Activated CD8-positive, alpha-beta memory T cell treated with anti-CD3 and anti-CD28 coated beads for 4 hours (primary cell): ENCODE results near the gene FN3K.
A peak's percentile ranks its signal among the peaks of the same experiment; 100 is the strongest.
"Not testable (repeated sequence)": the region's sequence is repeated elsewhere in the genome, so short reads cannot be mapped to it uniquely, and the experiment has no call there.

Source experiments
- DNase-seq, 2 donors: peaks; one replicate each; pipeline ENCODE4 v3.0.0-alpha.2; 2020; ENCODE audit warnings: low read depth in 2 of 2

Gene FN3K

DNA sequence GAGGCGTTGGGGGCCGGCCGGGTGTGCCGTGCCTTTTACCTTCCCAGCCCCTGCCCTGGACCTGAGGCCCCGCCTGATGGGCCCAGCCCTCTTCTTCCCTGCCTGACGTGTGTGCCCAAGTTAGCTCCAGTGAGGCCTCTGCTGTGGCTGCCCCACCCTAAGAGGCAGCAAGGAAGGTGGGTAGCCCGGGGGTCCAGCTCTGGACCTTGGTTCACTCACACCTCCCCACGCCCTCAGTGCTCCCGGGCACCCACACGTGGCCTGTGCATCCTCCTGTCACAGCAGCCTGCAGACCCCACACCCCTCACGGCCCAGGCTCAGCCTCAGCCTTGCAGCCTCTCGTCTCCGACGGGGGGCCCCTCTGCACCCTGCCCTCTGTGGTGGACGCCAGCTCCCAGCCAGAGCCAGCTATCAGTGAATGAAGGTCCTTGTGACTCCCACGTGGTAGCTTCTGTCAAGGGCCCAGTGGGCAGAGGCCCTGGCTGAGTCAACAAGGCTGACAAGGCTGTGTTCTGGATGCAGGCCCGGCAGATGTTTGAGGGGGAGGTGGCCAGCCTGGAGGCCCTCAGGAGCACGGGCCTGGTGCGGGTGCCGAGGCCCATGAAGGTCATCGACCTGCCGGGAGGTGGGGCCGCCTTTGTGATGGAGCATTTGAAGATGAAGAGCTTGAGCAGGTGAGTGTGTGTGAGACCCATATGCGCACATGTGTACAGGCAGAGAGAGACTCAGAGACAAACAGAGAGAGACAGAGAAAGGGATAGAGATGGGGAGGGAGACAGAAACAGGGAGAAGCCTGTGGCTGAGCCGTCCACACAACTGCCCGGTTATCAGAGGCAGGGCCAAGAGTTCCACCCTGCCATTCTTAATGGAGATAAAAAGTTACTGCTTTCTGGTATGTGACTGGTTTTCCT is 2.8 kb downstream of the FN3K start:
- no peak for DNase-seq

DNA sequence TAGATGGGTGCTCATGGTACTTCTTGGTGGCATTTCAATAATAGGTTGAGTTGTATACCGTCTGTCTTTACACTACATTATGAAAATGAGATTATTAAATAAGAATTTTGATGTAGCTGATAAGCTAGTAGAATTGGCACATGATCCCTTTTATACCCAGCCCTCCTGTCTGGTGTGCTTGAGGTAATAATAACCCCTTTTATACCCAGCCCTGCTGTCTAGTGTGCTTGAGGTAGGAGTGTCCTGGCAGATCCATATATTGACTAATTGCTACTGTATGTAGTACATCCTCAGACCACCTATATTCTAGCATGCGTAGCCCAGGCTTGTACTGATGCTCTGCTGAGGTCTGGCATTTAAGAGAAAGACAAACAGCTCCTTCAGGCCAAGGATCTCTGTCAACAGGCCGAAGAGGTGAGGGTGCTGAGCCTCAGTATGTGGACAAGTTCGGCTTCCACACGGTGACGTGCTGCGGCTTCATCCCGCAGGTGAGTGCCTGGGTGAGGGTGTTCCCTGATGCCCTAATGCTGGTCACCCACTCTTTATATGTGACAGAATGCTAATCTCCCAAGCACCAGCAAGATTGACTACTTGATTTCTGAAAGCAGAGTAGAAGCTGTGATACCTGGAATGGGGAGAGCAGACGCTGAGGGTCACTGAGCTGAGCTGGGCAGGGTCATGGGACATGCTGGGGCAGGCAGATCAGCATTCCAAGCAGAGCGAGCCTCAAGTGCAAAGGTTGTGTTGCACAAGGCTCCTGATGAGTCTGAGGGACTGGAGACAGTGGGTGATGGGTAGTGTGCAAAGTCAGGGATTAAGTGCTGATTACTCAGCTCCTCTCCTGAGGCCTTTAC is 5.7 kb downstream of the FN3K start:
- no peak for DNase-seq

DNA sequence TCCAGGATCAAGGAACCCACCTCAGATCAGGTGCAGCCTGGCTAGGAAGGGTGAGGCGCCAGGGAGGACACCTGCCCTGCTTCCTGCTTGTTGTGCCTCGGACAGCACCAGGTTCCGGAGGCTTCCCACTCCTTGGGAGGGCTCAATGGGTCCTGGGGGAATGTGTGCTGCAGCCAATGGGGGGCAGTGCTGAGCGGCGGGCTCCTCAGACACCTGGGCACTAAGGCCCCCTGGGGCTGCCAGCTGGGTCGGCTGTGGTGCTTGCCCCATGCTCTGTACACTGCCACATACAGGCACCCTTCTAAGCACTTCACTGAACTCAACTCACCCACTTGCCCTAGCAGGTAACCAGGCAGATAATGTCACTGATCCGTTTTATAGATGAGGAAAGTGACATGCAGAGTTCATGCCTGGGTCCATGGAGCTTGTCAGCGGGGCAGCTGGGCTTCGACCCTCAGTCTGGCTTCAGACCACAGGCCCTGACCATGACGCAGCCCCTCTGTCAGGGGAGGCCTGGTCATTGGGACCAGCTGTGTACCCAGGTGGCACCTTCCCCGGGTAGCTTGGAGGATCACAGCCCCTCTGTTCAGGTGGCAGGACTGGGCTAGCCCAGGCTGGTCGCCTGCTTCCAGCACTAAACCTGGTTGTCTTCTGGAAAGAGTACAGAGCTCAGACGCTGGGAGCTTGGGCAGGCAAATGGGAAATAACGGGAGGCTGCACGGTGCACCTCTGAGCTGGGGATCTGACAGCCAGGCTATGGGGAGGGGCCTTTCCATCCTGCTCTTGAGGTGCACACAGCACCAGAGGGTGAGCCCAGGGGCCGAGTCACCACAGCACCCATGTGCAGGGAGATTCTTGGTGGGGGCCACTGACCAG is 8.2 kb downstream of the FN3K start:
- DNase-seq = no peak

DNA sequence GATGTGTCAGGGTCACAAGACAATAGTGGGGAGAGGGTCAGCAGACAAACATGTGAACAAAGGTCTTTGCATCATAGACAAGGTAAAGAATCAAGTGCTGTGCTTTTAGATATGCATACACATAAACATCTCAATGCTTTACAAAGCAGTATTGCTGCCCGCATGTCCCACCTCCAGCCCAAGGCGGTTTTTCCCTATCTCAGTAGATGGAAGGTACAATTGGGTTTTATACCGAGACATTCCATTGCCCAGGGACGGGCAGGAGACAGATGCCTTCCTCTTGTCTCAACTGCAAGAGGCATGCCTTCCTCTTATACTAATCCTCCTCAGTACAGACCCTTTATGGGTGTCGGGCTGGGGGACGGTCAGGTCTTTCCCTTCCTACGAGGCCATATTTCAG is 9.3 kb downstream of the FN3K start:
- DNase-seq = not testable (repeated sequence)

DNA sequence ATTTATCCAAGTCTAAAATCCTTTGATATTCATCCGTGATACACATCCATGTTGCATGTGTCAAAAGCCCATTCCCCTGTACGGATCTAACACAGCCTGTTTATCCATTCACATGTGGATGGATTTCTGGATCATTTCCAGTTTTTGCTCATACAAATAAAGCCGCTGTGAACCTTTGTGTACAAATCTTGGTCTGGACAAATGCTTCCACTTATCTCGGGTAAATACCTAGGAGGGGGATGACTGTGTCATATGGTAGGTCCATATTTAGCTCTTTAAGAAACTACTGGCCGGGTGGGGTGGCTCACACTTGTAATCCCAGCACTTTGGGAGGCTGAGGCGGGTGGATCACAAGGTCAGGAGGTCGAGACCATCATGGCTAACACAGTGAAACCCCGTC is 10.1 kb downstream of the FN3K start:
- DNase-seq = no peak

DNA sequence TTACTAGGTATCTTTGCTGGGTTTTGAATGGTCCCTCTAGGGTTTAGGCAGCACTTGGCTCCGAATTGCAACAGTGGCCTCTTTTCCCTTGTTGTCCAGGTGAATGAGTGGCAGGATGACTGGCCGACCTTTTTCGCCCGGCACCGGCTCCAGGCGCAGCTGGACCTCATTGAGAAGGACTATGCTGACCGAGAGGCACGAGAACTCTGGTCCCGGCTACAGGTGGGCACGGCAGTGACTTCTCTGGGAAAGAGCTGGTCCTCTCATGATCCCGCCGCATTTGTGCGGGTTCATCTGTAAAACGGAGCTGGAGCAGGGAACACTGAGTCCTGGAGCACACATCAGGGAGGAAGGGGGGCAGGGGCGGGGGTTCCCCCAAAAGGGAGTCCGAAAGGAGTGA is 13.3 kb downstream of the FN3K start:
- no peak for DNase-seq

DNA sequence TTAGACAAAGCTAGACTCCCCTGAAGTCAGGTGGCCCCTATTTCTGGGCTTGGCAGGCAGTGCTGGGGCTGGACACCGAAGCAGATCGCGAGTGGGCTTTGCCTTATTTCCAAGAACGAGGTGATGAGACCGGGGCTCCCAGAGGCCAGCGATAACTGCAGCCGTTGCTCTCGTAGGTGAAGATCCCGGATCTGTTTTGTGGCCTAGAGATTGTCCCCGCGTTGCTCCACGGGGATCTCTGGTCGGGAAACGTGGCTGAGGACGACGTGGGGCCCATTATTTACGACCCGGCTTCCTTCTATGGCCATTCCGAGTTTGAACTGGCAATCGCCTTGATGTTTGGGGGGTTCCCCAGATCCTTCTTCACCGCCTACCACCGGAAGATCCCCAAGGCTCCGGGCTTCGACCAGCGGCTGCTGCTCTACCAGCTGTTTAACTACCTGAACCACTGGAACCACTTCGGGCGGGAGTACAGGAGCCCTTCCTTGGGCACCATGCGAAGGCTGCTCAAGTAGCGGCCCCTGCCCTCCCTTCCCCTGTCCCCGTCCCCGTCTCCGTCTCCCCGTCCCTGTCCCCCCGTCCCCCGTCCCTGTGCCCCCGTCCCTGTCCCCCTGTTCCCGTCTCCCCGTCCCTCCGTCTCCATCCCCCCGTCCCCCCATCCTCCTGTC is 15.0 kb downstream of the FN3K start:
- no peak for DNase-seq

DNA sequence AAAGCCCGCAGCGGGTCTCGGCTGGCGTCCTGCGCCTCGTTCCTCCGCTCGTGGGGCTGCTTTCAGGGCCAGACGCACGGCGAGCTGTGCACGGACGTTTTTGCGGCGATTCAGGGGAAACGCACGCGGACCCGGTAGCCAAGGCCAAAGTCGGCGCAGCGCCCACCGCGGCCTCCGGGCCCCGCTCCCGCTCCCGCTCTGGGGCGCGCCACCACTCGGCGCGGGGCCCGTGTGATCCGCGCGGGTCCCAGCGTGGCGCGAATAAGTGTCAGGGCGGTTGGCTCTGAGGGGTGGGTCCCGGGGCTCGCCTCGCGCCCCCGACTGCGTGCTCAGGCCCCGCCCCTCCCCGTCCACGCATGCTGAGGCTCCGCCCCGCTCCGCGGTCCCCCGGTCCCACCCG is 15.8 kb downstream of the FN3K start:
- DNase-seq = no peak

DNA sequence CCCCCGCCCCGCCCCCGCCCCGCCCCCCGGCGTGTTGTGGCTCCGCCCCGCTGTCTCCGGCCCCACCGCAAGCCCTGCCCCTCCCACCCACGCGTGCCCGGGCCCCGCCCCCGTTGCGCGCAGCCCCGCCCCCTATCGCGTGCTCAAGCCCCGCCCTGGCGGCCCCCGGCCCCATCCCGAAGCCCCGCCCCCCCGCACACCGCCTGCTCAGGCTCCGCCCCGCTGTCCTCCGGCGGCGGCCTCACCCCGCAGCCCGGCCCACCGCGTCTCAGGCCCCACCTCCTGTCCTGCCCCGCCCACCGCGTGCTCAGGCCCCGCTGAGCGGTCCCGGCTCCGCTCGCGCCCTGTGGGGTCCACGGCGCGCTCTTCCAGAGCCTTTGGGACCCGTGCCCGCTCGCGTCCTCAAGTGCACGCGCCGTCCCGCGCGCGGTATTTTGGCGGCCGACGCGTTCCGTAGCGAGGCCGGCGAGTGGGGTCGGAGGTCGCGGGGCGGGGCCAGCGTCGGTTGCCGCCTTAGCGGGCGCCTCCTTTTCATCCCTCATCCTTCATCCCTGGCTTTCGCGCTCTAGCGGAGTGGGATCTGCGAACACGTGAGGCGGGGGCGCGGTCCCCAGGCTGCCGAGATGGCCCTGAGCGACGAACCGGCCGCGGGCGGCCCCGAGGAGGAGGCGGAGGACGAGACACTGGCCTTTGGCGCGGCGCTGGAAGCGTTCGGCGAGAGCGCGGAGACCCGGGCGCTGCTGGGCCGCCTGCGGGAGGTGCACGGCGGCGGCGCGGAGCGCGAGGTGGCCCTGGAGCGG is 16.4 kb downstream of the FN3K start, which contains the start of gene TBCD:
Gene TBCD, plus strand, starts transcription at position 495 of the 800 bp plus-strand sequence. Its CDS starts 129 bp downstream, at position 624.
- DNase-seq = peak; percentile 71 to 82

DNA sequence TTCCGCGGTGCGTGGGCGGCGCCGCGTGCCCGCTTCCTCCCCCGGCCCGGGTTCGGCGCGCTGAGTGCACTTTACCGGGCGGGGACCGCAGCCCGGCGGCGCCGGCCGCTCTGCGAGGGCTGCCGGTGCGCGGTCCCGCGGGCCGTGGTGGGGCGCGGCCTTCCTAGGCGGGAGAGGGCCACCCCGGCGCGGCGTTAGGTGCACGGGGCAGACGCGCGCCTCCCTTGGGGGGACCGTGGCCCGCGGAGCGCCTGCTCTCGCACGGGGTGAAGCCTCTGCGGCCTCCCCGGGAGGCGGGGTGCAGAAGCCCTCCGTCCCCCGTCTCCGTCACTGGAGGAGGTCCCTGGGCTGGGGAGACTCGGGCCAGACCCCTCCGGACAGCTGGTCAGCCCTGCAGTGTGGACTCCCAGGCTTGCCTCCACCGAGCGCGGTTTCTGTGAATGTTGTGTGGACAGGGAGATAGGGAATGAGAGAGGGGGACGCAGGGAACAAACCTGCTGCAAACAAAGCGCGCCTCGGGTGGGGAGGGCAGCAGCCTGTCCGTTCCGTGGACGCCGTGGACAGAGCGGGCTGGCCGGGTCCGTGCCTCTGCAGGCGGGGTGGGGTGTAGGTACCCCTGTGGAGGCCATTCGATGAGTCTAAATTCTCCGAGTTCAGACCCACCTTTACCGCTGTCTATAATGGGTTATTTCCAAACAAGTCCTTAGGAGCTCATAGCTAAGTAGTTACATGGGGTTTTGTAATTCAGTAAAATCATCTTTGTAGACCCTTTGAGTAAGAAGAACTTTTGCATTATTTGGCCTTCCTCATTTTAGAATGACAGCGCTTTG is 17.2 kb downstream of the FN3K start:
- DNase-seq = no peak

DNA sequence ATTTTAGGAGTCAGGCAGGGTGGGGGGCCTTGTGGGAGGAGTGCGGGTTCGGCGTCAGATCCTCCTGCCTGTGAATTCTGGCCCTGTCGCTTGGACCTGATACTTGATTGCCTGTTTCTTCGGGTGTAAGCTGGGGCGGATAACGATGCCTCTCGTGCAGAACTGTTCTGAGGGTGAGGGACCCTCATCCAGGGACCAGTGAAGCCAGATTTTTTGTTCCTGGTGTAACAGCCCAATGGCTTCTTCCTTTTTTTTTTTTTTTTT is 17.7 kb downstream of the FN3K start:
- DNase-seq = no peak

DNA sequence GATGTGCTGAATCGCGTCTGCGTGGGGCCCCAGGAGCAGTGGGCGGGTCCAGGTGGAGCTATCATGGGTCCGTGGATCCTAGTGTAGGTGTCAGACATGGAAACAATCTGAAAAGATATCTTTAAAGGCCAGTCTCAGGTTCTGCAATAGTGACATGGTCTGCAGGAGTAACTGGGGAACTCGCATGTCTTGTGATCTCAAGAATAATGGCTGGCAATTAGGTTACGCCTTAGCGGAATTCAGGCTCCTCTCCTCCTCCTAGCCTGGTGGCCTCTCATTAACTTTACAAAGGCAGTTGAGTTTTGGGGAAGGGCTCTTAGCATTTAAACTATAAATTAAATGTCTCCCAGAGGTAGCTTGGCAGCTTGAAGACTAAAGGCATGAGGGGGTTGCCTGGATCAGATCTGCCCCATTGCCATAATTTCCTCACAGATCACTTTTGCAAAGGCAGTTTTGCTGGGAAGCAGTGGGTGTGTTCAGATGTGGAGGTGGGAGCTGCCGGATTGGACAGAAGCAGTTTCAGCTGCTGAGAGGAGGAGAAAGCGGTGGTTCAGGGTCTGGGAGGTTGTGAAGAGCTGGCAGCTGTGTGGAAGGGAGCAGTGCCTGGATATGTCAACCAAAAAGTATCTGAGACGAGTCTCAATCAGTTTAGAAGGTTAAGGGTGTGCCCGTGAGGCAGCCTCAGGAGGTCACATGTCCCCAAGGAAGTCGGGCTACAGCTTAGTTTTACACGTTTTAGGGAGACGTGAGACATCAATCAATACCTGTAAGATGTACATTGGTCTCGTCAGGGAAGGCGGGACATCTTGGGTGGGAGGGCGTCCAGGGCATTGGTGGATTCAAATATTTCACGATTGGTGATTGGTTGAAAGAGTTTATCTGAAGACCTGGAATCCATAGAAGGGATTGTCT is 19.1 kb downstream of the FN3K start:
- no peak for DNase-seq

DNA sequence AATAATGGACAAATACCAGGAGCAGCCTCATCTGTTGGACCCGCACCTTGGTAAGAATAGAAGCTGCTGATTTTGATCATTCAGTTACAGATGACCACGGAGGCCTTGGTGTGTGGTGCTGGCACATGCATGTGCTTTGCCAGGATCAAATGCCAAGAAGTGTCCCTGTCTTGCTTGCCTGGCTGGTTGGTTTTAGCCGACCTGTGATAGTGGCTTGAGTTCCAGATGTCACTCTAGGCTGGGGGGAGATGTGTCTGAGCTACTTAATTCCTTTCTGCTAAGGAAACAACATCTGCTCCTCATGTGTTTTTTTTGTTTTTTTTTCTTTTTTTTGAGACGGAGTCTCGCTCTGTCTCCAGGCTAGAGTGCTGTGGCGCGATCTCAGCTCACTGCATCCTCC is 20.8 kb downstream of the FN3K start:
- no peak for DNase-seq

DNA sequence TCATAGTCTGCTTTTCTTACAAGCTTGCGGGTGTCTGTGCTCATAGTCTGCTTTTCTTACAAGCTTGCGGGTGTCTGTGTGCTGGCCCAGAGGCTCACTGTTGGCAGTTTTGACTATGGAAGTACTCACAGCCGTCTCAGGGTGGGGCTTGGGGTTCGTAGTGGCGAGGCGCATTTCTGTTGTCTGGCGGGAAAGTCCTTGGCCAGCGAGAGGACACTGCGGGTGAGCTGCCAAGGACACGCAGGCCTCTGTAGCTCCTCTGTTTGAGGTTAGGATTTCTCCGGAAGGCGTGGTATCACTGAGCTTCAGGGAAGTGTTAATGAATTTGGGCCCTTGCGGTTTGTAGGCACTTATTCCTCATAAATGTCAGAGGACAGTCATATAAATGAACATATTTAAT is 30.0 kb downstream of the FN3K start:
- no peak for DNase-seq

DNA sequence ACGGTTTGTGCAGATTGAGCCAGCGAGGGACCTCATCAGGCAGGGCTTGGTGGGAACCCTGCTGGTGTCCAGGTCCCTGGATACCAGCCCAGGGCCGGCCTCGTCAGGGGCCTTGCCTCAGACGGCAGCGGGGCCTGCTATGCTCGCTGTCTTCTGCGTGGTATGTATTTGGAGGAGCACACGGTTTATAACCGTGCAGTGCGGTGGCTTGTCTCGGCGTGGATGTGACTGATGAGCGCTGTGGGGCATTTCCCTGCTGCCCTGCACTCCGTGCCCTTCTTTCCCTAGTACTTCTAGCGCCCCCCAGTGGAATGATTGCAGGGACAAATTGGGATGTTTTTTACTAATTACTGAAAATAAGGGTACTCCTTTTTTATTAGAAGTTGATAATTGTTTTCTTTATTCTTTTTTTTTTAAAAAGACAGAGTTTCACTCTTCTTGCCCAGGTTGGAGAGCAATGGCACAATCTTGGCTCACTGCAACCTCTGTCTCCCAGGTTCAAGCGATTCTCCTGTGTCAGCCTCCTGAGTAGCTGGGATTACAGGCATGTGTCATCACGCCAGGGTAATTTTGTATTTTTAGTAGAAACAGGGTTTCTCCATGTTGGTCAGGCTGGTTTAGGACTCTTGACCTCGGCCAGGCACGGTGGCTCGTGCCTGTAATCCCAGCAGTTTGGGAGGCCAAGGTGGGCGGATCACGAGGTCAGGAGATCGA is 31.8 kb downstream of the FN3K start:
- DNase-seq = no peak

DNA sequence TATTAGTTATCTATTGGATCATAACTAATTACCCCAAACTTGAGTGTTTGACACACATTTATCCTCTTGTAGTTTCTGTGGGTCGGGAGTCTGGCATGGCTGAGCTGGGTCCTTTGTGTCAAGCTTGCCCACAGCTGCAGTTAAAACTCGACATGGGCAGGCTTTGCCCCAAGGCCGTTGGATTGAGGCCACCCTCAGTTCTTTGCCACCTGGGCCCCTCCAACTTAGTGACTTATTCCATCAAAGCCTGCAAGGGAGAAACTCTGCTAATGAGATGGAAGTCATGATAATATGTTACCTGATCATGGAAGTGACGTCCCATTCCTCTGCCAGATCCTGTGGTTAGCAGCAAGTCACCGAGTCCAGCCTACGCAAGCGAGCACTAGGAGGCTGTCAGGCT is 33.6 kb downstream of the FN3K start:
- DNase-seq = no peak

DNA sequence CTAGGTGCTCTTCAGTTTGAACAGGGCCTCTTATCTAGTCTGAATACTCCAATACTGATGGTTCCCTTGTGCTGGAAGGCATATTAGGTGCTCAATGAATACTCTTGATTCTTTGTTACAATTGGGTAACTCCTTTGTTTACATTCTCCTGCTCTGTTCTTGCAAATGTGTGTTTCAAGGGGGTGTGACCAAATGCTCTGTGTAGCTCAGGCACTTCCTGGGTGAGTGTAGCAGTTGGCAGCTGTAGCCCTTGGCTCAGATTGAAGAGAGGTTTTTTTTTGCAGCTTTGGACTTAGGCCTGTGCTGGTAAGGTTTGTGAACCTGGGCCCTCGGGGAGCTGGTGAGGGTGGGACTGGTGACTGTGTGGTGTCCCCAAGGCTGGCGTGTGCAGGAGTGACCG is 36.6 kb downstream of the FN3K start:
- DNase-seq = no peak

DNA sequence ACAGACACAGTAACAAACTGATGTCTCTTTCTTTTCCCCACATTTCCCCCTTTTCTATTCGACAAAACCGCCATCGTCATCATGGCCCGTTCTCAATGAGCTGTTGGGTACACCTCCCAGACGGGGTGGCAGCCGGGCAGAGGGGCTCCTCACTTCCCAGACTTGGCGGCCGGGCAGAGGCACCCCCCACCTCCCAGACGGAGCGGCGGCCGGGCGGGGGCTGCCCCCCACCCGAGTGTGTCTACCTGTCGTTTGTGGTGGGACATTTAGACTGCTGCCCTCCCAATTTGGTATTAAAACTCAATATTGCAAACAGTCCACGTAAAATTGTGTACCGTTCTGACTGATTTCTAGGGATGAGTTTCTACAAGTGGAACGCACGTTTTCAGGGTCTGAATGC is 39.0 kb downstream of the FN3K start:
- not testable (repeated sequence) for DNase-seq
